NOMO-1 treated with dmso at 0.1 percent for 144 hours (cell line): ENCODE data around the gene BSG.
"Not testable (repeated sequence)": the region's sequence is repeated elsewhere in the genome, so short reads cannot be mapped to it uniquely, and the experiment has no call there.

ENCODE experiments used
- DNase-seq: peaks from one replicate; lab custom pipeline; 2025; ENCODE audit not compliant: unreplicated experiment; lab: John Stamatoyannopoulos, UW

Gene BSG

DNA sequence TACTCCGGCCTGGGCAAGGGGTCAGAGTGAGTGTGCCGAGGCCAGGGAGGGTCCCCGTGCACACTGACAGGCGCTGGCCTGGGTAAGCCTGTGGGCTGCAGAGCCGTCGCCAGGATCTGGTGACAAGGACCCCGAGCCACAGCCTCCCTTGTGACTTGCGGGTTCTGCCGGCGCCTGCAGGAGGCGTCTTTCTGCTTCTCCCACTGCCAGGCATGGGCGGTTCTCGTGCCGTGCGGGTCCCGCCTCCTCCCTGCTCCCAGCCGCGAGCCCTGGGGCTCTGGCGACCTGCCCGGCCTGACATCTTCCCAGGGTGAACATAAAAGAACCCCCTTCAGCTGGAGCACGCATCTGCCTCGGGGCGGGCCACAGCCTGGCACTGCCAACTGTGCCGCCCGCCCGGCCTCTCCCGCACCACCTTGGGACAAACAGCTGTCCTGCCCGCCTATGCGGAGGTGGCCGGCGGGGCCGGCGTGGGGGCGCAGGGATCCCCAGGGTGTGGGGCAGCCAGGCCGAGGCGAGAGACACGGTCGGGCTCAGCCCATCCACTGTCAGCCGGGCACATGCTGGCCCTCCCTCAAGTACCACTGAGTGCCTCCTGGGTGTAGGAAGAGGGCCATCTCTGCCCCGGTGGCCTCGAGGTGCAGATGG lies 15.8 kb downstream of the BSG start:
- DNase-seq, result peak; percentile 58

DNA sequence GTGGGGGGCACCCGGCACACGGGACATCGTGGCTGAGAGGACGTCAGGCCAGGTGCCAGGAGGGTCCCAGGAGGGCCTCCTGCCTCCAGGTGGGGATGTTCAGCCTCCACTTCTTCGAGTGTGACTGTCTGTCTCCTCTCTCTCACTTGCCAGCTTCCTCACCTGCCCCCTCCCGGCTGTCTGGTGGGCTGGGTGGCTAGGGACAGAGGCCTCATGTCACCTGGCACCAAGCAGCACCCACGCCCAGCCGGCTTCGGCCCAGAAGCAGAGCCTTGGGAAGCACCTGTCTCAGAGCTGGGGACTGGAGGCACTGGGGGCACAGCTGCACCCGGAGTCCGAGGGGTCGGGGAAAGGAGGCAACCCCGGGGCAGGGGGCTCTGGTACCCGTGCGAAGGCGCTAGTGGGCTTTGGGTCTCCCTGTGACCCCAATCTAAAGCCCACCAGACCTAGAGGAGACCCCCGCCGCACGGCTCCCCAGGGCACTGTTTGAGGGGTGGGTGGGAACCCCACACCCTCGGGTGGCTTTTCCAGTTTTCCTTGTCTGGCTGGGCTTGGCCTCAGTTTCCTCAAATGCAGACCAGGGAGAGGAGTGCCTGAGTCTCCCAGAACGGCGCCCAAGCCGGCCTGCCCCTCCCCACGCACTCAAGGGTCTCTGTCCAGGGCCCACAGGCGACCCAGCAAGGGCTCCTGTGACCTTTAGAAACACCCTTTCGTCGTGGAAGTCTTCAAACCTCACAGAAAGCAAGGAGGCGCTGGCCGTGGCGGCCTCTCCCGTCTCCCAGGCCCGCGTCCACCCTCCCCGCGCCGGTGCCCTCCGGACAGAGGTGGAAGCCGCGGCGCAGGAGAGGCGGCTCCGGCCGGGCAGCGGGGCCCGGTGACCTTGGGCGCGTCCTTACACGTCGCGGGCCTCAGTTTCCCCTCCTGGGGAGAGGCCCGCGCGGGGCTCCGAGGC lies 16.6 kb downstream of the BSG start:
- no peak for DNase-seq

DNA sequence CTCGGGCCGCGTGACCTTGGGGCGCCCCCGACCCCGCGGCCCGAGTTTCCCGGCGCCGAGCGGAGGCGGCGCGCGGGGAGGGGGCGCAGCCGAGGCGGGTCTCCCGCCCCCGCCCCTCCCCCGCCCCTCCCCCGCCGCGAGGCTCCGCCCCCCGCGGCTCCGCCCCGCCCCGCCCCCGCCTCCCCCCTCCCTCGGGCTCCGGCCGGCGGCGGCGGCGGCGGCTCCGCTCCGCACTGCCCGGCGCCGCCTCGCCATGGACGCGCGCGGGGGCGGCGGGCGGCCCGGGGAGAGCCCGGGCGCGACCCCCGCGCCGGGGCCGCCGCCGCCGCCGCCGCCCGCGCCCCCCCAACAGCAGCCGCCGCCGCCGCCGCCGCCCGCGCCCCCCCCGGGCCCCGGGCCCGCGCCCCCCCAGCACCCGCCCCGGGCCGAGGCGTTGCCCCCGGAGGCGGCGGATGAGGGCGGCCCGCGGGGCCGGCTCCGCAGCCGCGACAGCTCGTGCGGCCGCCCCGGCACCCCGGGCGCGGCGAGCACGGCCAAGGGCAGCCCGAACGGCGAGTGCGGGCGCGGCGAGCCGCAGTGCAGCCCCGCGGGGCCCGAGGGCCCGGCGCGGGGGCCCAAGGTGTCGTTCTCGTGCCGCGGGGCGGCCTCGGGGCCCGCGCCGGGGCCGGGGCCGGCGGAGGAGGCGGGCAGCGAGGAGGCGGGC lies 17.4 kb downstream of the BSG start, which contains the start of gene HCN2:
Gene HCN2, plus strand, starts transcription at position 189 of the 703 bp plus-strand sequence. Its CDS starts 65 bp downstream, at position 254.
- DNase-seq, result no peak

DNA sequence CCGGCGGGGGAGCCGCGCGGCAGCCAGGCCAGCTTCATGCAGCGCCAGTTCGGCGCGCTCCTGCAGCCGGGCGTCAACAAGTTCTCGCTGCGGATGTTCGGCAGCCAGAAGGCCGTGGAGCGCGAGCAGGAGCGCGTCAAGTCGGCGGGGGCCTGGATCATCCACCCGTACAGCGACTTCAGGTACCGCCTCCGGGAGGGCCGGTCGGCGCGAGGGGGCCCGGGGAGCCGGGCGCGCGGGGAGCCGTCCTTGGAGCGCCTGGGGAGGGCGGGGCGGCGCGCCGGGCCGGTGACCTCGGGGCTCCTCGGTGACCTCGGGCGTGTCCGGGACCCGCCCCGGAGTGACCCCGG lies 18.0 kb downstream of the BSG start:
- DNase-seq, result no peak

DNA sequence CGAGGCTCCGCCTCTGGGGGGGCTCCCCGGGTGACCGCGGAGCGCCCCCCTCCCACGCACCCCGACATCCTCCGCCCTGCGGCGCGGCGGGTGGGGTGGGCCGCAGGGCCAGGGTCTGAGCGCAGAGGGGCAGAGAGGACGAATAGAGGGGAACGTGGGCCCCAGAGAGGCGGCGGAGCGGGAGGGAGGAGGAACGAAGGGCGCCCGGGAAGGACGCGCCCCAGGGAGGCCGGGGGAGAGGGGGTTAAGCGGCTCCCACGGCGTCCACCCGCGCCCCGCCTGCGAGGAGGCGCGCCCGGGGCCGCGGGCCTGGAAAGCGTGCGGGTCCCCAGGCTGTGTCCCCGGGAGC lies 18.3 kb downstream of the BSG start:
- DNase-seq, result no peak

DNA sequence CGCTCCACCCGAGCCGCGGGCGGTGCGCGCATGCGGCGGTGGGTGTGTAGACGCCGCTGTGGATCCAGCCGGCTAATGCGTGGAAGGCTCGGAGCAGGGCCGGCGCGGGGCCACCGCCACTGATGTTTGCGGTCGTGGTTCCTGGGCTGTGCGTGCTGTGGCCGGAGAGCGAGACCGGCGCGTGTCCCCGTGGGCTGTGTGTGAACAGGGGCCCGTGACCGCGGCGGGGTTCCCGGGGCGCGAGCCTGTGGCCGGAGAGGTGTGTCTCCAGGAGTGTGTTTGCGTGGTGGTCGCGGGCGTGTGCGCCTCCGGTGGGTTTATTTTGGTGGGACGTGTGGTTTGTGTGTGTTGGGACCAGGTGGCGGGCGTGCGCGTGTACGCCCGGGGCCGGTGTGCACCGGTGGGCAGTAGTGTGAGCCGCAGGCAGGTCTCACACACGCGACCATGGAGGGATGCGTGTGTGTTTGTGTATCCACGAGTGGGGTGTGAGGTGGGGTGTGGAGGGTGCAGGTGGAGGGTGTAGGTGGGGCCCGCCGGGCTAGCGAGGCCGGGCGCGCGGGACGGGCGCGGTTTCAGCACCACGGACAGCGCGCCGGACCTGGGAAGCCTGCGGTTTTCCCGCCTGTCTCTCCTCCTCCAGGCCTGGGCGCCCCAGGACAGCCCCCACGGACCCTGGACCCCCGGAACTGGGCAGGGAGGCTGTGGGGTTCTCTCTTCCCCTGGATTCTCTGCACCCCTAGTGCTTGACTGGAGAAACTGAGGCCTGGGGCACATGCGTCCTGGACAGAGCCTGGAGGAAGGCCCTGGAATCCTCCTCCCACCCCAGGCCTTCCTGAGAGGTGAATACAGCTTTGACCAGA lies 18.9 kb downstream of the BSG start:
- no peak for DNase-seq

DNA sequence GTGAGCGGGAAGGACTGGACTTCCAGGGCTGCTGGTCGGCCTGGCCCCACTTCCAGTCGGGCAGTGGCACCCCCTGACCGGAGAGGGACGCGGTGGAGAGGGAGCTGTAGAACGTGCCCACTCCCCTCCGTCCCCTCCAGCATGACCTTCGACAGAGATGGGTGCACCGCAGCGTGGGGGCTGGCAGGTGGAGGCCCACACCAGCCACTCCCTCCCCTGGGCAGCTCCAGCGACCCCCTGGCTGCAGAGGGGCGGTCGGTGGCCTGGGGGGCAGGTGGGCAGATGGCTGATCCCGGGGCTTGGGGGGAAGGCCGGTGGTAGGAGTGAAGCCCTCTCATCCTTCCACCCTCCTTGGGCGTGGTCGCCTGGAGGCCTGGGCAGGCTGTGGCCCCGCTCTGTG lies 19.7 kb downstream of the BSG start:
- no peak for DNase-seq

DNA sequence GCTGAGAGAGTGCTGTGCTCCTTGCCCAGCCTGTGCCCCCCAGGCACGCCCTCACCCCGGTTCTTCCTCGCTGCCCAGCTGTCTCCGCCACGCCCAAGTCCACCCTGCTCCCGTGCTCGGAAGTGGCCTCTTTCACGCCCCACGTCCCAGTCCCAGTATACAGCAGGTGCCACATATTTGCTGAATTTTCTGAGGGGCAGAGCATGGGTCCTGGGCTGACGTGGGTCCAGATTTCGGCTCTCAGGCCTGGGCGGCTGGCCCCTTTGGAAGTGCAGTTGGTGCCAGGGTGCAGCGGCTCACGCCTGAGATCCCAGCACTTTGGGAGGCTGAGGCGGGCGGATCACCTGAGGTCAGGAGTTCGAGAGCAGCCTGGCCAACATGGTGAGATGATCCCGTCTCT lies 20.7 kb downstream of the BSG start:
- no peak for DNase-seq

DNA sequence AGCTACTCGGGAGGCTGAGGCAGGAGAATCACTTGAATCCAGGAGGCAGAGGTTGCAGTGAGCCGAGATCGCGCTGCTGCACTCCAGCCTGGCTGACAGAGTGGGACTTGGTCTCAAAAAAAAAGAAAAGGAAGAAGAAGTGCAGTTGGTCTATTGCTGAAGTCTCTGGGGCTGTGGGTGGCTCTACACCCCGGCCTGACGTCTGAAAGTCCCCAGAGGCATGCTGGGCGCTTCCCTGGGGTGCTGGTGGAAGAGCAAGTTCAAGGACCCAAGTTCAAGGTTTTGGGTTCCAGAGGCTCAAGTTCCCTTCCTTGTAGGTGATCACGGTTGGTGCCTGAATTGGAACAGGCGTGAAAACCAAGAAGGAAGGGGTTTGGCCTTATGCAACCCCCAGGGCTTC lies 21.1 kb downstream of the BSG start:
- no peak for DNase-seq

DNA sequence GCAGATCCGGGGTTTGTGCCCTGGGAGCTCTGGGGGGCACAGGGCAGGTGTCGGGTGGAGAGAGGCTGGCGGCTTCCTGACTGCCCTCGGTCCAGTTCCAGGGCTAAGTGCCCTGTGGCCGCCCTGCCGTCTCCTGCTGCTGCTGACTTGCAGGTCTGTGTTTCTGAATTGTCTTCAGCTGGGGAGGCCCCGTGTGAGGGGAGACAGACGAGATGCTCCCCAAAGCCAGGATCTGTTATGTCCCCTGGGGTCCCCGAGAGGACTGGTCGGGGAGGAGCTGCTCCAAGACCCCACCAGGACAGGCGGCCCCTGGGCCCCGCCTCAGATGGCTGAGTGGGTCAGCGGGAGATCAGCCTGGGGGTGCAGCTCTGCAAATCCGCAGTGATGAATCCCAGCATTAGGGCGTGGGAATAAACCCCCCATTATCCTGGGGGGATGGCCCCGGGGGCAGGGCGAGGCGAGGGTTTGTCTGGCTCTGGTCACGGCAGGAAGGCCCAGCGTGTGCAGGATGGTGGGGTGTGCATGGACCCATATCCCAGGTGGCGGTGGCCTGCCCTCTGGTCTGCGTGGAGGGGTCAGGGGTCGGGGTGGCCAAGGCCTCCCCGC lies 22.0 kb downstream of the BSG start:
- no peak for DNase-seq

DNA sequence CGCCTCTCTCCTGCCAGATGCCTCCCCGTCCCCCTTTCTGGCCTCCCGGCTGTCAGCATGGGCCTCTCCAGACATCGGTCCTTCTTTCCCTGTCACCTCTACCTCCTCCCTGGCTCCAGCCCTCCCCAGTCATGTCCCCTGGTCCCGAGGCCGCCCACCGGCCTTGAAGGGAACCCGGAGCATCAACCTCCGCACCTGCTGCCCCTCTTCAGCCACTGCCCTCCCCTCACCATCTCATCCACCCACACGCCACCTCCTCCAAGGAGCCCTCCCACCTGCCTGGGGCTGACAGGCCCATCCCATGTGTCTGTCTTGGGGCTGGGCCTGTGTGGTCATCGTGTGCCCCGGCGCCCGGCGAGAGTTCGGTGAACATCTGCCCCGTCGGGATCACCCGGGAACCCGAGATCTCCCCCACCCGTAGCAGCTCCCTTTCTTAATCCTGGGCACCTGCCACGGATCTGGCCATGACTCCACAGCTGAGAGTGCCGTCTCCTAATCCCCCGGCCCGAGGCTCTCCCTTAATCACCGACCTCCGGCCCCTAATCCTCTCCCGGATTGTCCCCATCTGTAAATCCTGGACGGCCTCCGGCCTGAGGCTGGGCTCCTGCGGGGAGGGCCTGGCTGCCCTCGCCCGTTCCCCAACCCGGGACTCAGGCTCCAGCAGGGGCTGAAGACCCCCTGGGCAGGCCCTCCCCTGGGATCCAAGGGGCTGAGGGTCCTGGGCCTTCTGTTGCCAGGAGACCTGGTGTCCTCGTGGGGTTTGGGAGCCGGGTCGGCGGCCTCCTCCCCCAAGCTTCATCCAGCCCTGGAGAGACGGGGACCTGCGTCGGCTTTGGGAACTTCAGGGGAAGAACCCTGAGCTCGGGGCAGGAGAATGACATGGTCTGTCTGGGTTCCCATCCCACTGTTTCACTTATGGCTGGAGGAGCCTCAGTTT lies 23.2 kb downstream of the BSG start:
- no peak for DNase-seq

DNA sequence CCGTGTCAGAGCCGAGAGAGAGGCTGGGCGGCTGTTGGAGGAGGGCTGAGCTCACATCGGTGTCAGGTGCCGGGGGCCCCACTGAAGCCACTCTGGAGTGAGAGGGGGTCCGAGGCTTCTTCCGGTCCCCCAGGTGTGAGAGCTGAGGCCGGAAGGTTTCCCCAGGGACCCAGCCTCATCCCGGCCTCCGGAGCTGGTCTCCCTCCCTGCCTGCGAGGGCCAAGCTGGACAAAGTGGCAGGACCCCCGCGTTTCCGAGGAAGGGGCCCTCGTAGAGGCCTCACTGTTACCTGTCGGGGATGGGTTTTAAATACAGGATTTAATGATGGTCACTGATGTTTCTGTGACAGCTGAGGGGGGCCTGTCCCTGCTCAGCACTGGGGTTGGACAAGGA lies 23.9 kb downstream of the BSG start:
- DNase-seq, result no peak

DNA sequence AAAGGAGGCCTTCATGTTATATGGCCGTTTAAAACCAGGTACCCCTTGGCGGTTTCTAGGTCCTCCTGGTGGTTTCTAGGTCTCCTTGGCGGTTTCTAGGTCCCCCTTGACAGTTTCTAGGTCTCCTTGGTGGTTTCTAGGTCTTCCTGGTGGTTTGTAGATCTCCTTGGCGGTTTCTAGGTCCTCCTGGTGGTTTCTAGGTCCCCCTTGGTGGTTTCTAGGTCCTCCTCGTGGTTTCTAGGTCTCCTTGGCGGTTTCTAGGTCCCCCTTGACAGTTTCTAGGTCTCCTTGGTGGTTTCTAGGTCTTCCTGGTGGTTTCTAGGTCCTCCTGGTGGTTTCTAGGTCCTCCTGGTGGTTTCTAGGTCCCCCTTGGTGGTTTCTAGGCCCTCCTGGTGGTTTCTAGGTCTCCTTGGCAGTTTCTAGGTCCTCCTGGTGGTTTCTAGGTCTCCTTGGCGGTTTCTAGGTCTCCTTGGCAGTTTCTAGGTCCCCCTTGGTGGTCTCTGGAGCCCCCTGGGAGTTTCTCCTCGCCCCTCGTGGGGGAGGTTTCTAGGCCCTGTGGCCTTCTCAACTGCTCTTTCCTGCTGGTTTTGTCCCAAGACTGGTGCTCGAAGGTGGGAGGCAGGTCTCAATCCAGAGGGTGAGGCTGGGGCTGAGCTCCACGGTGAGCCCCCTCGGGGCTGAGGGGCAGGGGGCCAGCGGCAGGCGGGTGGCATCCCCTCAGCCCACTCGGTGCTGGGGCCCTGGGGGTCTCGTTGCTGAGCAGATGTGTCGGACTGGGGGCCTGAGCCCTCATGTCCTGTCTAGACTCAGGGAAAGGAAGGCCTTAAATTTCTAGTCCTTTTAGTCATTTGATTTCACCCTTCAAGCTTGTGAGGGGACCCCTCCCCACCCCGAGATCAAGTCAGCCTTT lies 25.3 kb downstream of the BSG start:
- DNase-seq, result no peak

DNA sequence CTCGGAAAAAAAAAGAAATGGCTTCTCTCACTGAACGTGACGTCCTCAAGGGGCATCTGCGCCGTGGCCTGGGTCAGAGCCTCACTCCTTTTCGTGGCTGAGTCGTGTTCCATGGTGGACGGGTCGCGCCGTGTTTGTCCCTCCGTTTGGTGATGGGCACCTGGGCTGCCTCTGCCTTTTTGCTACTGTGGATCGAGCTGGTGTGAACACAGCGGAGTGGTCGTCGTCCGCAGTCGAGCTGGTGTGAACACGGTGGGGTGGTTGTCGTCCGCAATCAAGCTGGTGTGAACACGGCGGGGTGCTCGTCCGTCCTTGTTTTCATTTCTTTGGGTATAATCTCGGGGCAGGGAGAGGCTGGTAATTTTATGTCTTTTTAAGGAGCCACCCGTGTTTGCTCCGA lies 28.9 kb downstream of the BSG start:
- DNase-seq, result no peak

DNA sequence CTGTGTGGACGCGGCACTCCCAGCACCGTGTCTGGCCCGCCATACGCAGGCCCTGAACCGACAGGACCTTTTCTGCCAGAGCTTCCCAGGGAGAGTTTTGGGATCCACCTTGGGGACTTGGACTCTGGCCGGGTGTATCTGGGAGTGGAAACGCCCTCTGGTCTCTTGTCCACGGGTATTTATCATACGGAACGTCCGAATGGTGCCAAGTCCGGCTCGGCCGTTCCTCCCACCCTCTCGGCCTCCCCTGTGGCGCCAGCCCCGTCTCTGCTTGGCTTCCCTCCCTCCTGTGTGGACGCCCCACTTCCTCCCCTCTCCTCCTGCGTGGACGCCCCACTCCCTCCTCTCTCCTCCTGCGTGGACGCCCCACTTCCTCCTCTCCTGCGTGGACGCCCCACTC lies 29.4 kb downstream of the BSG start:
- no peak for DNase-seq

DNA sequence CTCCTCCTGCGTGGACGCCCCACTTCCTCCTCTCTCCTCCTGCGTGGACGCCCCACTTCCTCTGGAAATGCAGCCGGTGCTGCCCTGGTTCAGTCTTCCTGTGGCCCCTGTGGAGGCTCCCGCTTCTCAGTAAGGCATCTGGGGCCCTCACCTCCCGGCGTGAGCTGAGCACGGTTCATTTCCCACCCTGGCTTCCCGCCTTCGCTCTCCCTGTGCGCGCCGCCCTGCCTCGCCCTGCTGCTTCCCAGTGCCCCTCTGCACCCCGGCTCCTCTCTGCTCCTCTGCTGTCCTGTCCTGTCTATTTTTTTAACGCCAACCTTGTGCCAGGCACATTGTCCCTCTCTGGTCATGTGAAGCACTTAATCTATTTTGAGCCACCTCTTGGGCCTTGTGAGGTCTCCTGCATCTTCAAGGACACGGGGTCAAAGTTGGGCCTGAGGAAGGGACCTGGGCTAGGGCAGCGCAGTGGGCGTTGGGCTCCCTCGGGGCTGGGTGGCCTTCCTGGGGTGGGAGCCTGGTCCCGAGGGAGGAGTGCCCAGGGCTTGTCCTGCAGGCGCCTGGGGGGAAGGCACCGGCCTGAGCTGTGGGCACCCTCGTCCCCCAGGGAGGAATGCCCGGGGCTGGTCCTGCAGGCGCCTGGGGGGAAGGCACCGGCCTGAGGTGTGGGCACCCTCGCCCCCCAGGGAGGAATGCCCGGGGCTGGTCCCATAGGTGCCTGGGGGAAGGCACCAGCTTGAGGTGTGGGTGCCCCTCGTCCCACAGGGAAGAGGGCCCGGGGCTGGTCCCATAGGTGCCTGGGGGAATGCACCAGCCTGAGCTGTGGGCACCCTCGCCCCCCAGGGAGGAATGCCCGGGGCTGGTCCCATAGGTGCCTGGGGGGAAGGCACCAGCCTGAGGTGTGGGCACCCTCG lies 30.2 kb downstream of the BSG start:
- DNase-seq, result no peak

DNA sequence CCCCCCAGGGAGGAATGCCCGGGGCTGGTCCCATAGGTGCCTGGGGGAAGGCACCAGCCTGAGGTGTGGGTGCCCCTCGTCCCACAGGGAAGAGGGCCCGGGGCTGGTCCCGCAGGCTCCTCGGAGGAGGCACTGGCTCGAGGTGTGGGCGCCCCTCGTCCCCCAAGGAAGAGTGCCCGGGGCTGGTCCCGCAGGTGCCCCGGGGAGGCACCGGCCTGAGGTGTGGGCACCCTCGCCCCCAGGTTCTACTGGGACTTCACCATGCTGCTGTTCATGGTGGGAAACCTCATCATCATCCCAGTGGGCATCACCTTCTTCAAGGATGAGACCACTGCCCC lies 30.9 kb downstream of the BSG start:
- DNase-seq, result not testable (repeated sequence)

DNA sequence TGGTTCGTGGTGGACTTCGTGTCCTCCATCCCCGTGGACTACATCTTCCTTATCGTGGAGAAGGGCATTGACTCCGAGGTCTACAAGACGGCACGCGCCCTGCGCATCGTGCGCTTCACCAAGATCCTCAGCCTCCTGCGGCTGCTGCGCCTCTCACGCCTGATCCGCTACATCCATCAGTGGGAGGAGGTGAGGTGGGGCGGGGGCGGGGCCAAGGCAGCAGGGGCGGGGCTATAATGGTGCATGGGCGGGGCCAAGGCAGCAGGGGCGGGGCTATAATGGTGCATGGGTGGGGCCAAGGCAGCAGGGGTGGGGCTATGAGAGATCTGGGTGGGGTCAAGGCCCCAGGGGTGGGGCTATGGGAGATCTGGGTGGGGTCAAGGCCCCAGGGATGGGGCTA lies 31.4 kb downstream of the BSG start:
- not testable (repeated sequence) for DNase-seq
